IMR-90 (cell line): ENCODE measurements around the gene AKT2. TPM values are rescaled to one million over a fixed set of nuclear protein-coding genes. Genes with fewer than 3 reads are reported as not detected.

Source experiments
- ATAC-seq: fragments of 200-7000 bp; cut with Tn5 transposase; 2 replicates; pipeline ENCODE4 v1.9.1; 2020; ENCODE audit warnings: low read depth, mild to moderate bottlenecking, moderate library complexity
- BruUV-seq: library from RNA; stranded (reverse); fragments of 400-500 nt; replicated peaks from 2 replicates; lab custom pipeline; 2021; lab: Mats Ljungman, UMichigan
- CTCF ChIA-PET: fragments of 300-600 bp; formaldehyde crosslinking; extraction: SDS; loops from one replicate; lab custom pipeline; 2021; ENCODE audit warnings: antibody characterized with exemption; lab: Yijun Ruan, JAX
- POLR2A ChIA-PET: fragments of 300-600 bp; sonication (Branson Sonifier 250); formaldehyde crosslinking; loops from one replicate; lab custom pipeline; 2022; ENCODE audit warnings: antibody characterized with exemption; ENCODE audit not compliant: unreplicated experiment; lab: Charles Lee
- DNase-seq: peaks from one replicate; pipeline ENCODE4 v3.0.0; 2013
- H2AFZ ChIP-seq: replicated peaks from 2 replicates; pipeline ENCODE3; 2013; ENCODE audit warnings: low read length, mild to moderate bottlenecking; ENCODE audit not compliant: poor library complexity
- H2AK5ac ChIP-seq: 2 replicates; pipeline ENCODE4 v1.6.1; 2013; ENCODE audit warnings: low read depth, low read length, inconsistent platforms
- H2AK9ac ChIP-seq: replicated peaks from 2 replicates; pipeline ENCODE3; 2013; ENCODE audit warnings: mild to moderate bottlenecking, low read depth, low read length, moderate library complexity; ENCODE audit not compliant: poor library complexity
- H2BK120ac ChIP-seq: 2 replicates; pipeline ENCODE4 v1.6.1; 2013; ENCODE audit warnings: low read depth, low read length, inconsistent platforms
- H2BK15ac ChIP-seq: 3 replicates; pipeline ENCODE4 v1.6.1; 2013; ENCODE audit warnings: low read depth, low read length, inconsistent platforms
- H2BK20ac ChIP-seq: 2 replicates; pipeline ENCODE4 v1.6.1; 2013; ENCODE audit warnings: low read depth, mild to moderate bottlenecking, inconsistent platforms, low read length, moderate library complexity
- H2BK5ac ChIP-seq: 2 replicates; pipeline ENCODE4 v1.6.1; 2013; ENCODE audit warnings: mild to moderate bottlenecking, low read depth, low read length, inconsistent platforms; ENCODE audit not compliant: poor library complexity, severe bottlenecking
- H3K14ac ChIP-seq: replicated peaks from 2 replicates; pipeline ENCODE4 v1.6.1; 2013; ENCODE audit warnings: low read depth, low read length, inconsistent platforms
- H3K18ac ChIP-seq: 2 replicates; pipeline ENCODE4 v1.6.1; 2013; ENCODE audit warnings: low read depth, low read length, control low read depth
- H3K23ac ChIP-seq: 2 replicates; pipeline ENCODE4 v1.6.1; 2013; ENCODE audit warnings: low read depth, low read length, inconsistent platforms
- H3K27ac ChIP-seq: 2 replicates; pipeline ENCODE4 v1.5.1; 2013; ENCODE audit warnings: mild to moderate bottlenecking, control low read depth, low read length; ENCODE audit not compliant: insufficient read depth
- H3K27me3 ChIP-seq: 2 replicates; pipeline ENCODE4 v1.6.1; 2013; ENCODE audit warnings: low read length; ENCODE audit not compliant: control insufficient read depth, insufficient read depth
- H3K36me3 ChIP-seq: 2 replicates; pipeline ENCODE4 v1.6.1; 2013; ENCODE audit warnings: low read length, mixed read lengths; ENCODE audit not compliant: control insufficient read depth, insufficient read depth
- H3K4ac ChIP-seq: 2 replicates; pipeline ENCODE4 v1.6.1; 2013; ENCODE audit warnings: low read depth, low read length, inconsistent platforms
- H3K4me1 ChIP-seq: 2 replicates; pipeline ENCODE4 v1.6.1; 2013; ENCODE audit warnings: low read length, mixed read lengths; ENCODE audit not compliant: control insufficient read depth, insufficient read depth
- H3K4me2 ChIP-seq: 2 replicates; pipeline ENCODE4 v1.6.1; 2013; ENCODE audit warnings: low read depth, mild to moderate bottlenecking, control low read depth, low read length, moderate library complexity
- H3K4me3 ChIP-seq: 2 replicates; pipeline ENCODE4 v1.5.1; 2013; ENCODE audit warnings: low read depth, mild to moderate bottlenecking, control low read depth, low read length, moderate library complexity; ENCODE audit not compliant: insufficient read depth
- H3K56ac ChIP-seq: 2 replicates; pipeline ENCODE4 v1.6.1; 2013; ENCODE audit warnings: low read length, inconsistent platforms; ENCODE audit not compliant: insufficient read depth; ENCODE audit errors: extremely low read depth
- H3K79me1 ChIP-seq, 2 experiments: 2 replicates each; pipeline ENCODE4 v1.6.1; 2013; ENCODE audit warnings: low read length in 2 of 2, inconsistent platforms in 1 of 2, low read depth in 1 of 2
- H3K9ac ChIP-seq: 2 replicates; pipeline ENCODE4 v1.6.1; 2013; ENCODE audit warnings: low read depth, low read length, control low read depth
- H3K9me1 ChIP-seq: 2 replicates; pipeline ENCODE4 v1.6.1; 2013; ENCODE audit warnings: low read length, inconsistent platforms; ENCODE audit not compliant: insufficient read depth
- H3K9me3 ChIP-seq: 2 replicates; pipeline ENCODE4 v1.6.1; 2013; ENCODE audit warnings: low read length; ENCODE audit not compliant: control insufficient read depth, insufficient read depth
- H4K20me1 ChIP-seq: 2 replicates; pipeline ENCODE4 v1.6.1; 2013; ENCODE audit warnings: low read length, inconsistent platforms; ENCODE audit not compliant: insufficient read depth
- H4K5ac ChIP-seq: 2 replicates; pipeline ENCODE4 v1.6.1; 2013; ENCODE audit warnings: mild to moderate bottlenecking, low read depth, low read length, control low read depth
- H4K8ac ChIP-seq, 2 experiments: 2 replicates each; pipeline ENCODE4 v1.6.1; 2013; ENCODE audit warnings: low read depth in 2 of 2, low read length in 2 of 2, control low read depth in 1 of 2, inconsistent platforms in 1 of 2
- H4K91ac ChIP-seq: 2 replicates; pipeline ENCODE4 v1.6.1; 2013; ENCODE audit warnings: low read depth, low read length, inconsistent platforms; ENCODE audit not compliant: insufficient read depth
- ELK1 ChIP-seq: fragments of 150-350 bp; IDR thresholded peaks from 2 replicates; pipeline ENCODE4 v1.6.1; 2016; ENCODE audit warnings: low read depth, mild to moderate bottlenecking, low read length, moderate library complexity, borderline replicate concordance
- MXI1 ChIP-seq: IDR thresholded peaks from 2 replicates; pipeline ENCODE4 v1.6.1; 2012; ENCODE audit warnings: low read depth, mild to moderate bottlenecking, low read length, moderate library complexity, borderline replicate concordance
- NFE2L2 ChIP-seq: fragments of 150-350 bp; IDR thresholded peaks from 2 replicates; pipeline ENCODE4 v1.6.1; 2016; ENCODE audit warnings: low read depth, mild to moderate bottlenecking, low read length
- RCOR1 ChIP-seq: IDR thresholded peaks from 2 replicates; pipeline ENCODE4 v1.6.1; 2012; ENCODE audit warnings: mild to moderate bottlenecking, low read length, improper control_type of control experiment; ENCODE audit not compliant: insufficient replicate concordance
- WGBS, 2 experiments: methylation state at CpG; one replicate each; pipeline versions ENCODE4 v1.1.5 to v1.1.7; 2013; ENCODE audit warnings: missing lambda C conversion rate in 2 of 2; ENCODE audit not compliant: insufficient read length in 1 of 2; ENCODE audit errors: extremely low coverage in 2 of 2; 5-methylcytosine and 5-hydroxymethylcytosine counted together
- dilution Hi-C: fragments of 300-500 bp; cut with HindIII; formaldehyde crosslinking; loops from one replicate; pipeline ENCODE4 v1.14.3; 2018; ENCODE audit warnings: low sequenced_read_pairs; ENCODE audit not compliant: unreplicated experiment
- in situ Hi-C: fragments of 300-500 bp; cut with MboI; formaldehyde crosslinking; loops from 3 replicates; pipeline ENCODE4 v1.14.3; 2019; ENCODE audit warnings: low sequenced_read_pairs, inconsistent platforms, mixed read lengths
- intact Hi-C: fragments of 100-400 bp; cut with micrococcal nuclease; formaldehyde crosslinking; loops from 2 replicates; pipeline ENCODE4 v1.10.0; 2022
- polyA plus RNA-seq, 3 experiments: library from polyadenylated mRNA; depleted of rRNA; stranded (reverse); fragments of >200 nt; gene quantifications; 2 replicates each; pipeline ENCODE4 v1.2.3, GENCODE V29; 2012; ENCODE audit warnings: low replicate concordance in 1 of 3
- total RNA-seq: library from RNA; depleted of rRNA; stranded (reverse); fragments of >200 nt; gene quantifications from 2 replicates; pipeline ENCODE4 v1.2.3, GENCODE V29; 2012
- TF ChIP-seq, protein P1 (sequence below): fragments of 150-350 bp; IDR thresholded peaks from 2 replicates; pipeline ENCODE4 v1.6.1; 2017; ENCODE audit warnings: mild to moderate bottlenecking, antibody characterized with exemption, low read length, low read depth

The AKT2 gene
- total and polyA plus RNA-seq, 2 of the 4 experiments (the other 2 are of a cell fraction), result 61.5 to 104 TPM

GRCh38 chr19:40280608-40281221 is 4.4 kb downstream of the AKT2 start:
- no peak overlapping the region for H3K23ac ChIP-seq
- peaks cover 24% of the 10 kb centered on the region for H3K4me1 ChIP-seq

More at GRCh38 chr19:40280608-40281221, 4.4 kb downstream of the AKT2 start:
- H2AK5ac ChIP-seq, result no peak overlapping the region
- H4K8ac ChIP-seq, result no peak overlapping the region
- H3K9me3 ChIP-seq, result no peaks in the 10 kb centered on the region
- WGBS, 2 experiments, result 86% methylated on average over 5 of the region's 10 CpGs; no CpG with 5 or more reads in 1 of the 2 experiments
- H3K14ac ChIP-seq, result no peak overlapping the region
- BruUV-seq, result no TSS peak
- peaks cover 15 to 87% of the 10 kb centered on the region in 2 experiments; a peak in 3 of 4 replicates for H3K79me1 ChIP-seq
- no peak overlapping the region for H4K5ac ChIP-seq
- no peak overlapping the region for H2BK20ac ChIP-seq
- H3K4ac ChIP-seq, result no peak overlapping the region; the same call in 1 of the 2 replicates
- H3K9ac ChIP-seq, result no peak overlapping the region
- H3K4me3 ChIP-seq, result no peak overlapping the region
- H4K91ac ChIP-seq, result no peak overlapping the region
- H3K27ac ChIP-seq, result no peak overlapping the region
- no peak overlapping the region for H3K4me2 ChIP-seq
- POLR2A ChIA-PET, result interaction anchor here (0.5 to 0.7 kb wide), 3 partner anchors 96 to 1596 kb away, joined by 3 to 4 read pairs (median 3); no protein-coding TSS in a partner anchor
- H2AK9ac ChIP-seq, result no peak overlapping the region
- H2BK120ac ChIP-seq, result no peak overlapping the region
- peaks cover 81% of the 10 kb centered on the region for H4K20me1 ChIP-seq
- in situ Hi-C loops, result no loop called here
- H3K36me3 ChIP-seq, result no peaks in the 10 kb centered on the region
- H3K56ac ChIP-seq, result no peak overlapping the region
- no peak overlapping the region for H2AFZ ChIP-seq
- H2BK5ac ChIP-seq, result no peak overlapping the region
- TF ChIP-seq RCOR1 (no peak), MXI1 (no peak), ELK1 (no peak), NFE2L2 (no peak)
- TF ChIP-seq, protein P1, sequence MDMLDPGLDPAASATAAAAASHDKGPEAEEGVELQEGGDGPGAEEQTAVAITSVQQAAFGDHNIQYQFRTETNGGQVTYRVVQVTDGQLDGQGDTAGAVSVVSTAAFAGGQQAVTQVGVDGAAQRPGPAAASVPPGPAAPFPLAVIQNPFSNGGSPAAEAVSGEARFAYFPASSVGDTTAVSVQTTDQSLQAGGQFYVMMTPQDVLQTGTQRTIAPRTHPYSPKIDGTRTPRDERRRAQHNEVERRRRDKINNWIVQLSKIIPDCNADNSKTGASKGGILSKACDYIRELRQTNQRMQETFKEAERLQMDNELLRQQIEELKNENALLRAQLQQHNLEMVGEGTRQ, result no peak
- H3K18ac ChIP-seq, result no peak overlapping the region
- H2BK15ac ChIP-seq, result no peak overlapping the region
- dilution Hi-C loops, result no loop called here
- intact Hi-C loops, result no loop called here
- ATAC-seq, result no peak
- no peak for DNase-seq
- peaks cover 22% of the 10 kb centered on the region for H3K9me1 ChIP-seq
- no peaks in the 10 kb centered on the region for H3K27me3 ChIP-seq
- CTCF ChIA-PET, result no interaction called here
